Neural cell (in vitro differentiated cells): ENCODE results near the gene PDGFB. TPM values are rescaled to one million over a fixed set of nuclear protein-coding genes. Genes with fewer than 3 reads are reported as not detected.

Source experiments
- H2AFZ ChIP-seq: fragments of 200-600, 300-800 bp; sonication (generic), shearing (Covaris generic); 2 replicates; pipeline ENCODE4 v1.6.0; 2014; ENCODE audit warnings: low read depth, mild to moderate bottlenecking, antibody characterized with exemption, low read length, moderate library complexity
- H3F3A ChIP-seq: fragments of 200-600 bp; shearing (Covaris generic); 2 replicates; pipeline ENCODE4 v1.6.1; 2016; ENCODE audit warnings: mild to moderate bottlenecking, moderate library complexity, mixed read lengths, antibody characterized with exemption, low read length; ENCODE audit not compliant: insufficient read depth, poor library complexity, severe bottlenecking
- H3K27ac ChIP-seq: fragments of 200-600, 300-800 bp; sonication (generic), shearing (Covaris generic); 2 replicates; pipeline ENCODE4 v1.5.1; 2014; ENCODE audit warnings: mild to moderate bottlenecking, low read length, moderate library complexity
- H3K27me3 ChIP-seq: fragments of 300-800, 200-600 bp; sonication (generic), shearing (Covaris generic); 2 replicates; pipeline ENCODE4 v1.6.0; 2014; ENCODE audit warnings: mild to moderate bottlenecking, low read depth, low read length, moderate library complexity; ENCODE audit not compliant: insufficient read depth
- H3K36me3 ChIP-seq: fragments of 300-800, 200-600 bp; sonication (generic), shearing (Covaris generic); 2 replicates; pipeline ENCODE4 v1.5.1; 2014; ENCODE audit warnings: mild to moderate bottlenecking, antibody characterized with exemption, low read length, moderate library complexity; ENCODE audit not compliant: insufficient read depth
- H3K4me2 ChIP-seq: fragments of 300-800, 200-600 bp; sonication (generic), shearing (Covaris generic); 2 replicates; pipeline ENCODE4 v1.6.0; 2014; ENCODE audit warnings: mild to moderate bottlenecking, low read length
- H3K4me3 ChIP-seq: fragments of 300-800, 200-600 bp; sonication (generic), shearing (Covaris generic); 2 replicates; pipeline ENCODE4 v1.5.1; 2014; ENCODE audit warnings: mild to moderate bottlenecking, low read length, moderate library complexity
- H3K79me2 ChIP-seq: fragments of 200-600 bp; shearing (Covaris generic); replicated peaks from 2 replicates; pipeline ENCODE4 v1.6.0; 2014; ENCODE audit warnings: mild to moderate bottlenecking, low read length, moderate library complexity; ENCODE audit not compliant: insufficient read depth
- H3K9ac ChIP-seq: fragments of 300-800, 200-600 bp; sonication (generic), shearing (Covaris generic); 2 replicates; pipeline ENCODE4 v1.6.1; 2016; ENCODE audit warnings: mild to moderate bottlenecking, low read length, mixed read lengths
- H3K9me2 ChIP-seq: fragments of 200-600 bp; shearing (Covaris generic); 2 replicates; pipeline ENCODE4 v1.6.1; 2016; ENCODE audit warnings: mild to moderate bottlenecking, low read length, mixed read lengths; ENCODE audit not compliant: insufficient read depth
- H3K9me3 ChIP-seq: fragments of 200-600, 300-800 bp; sonication (generic), shearing (Covaris generic); 2 replicates; pipeline ENCODE4 v1.6.1; 2016; ENCODE audit warnings: mild to moderate bottlenecking, mixed run types, low read length, moderate library complexity, mixed read lengths
- H4K20me1 ChIP-seq: fragments of 200-600 bp; shearing (Covaris generic); 2 replicates; pipeline ENCODE4 v1.6.1; 2016; ENCODE audit warnings: mild to moderate bottlenecking, mixed run types; ENCODE audit not compliant: insufficient read depth
- CTCF ChIP-seq: fragments of 450-650 bp; IDR thresholded peaks from 2 replicates; pipeline ENCODE4 v1.5.1; 2014; ENCODE audit warnings: antibody characterized with exemption, mild to moderate bottlenecking, moderate library complexity; ENCODE audit not compliant: poor library complexity, severe bottlenecking
- EP300 ChIP-seq: fragments of 450-650 bp; conservative IDR thresholded peaks from 2 replicates; pipeline ENCODE4 v1.6.1; 2014; ENCODE audit warnings: antibody characterized with exemption, mild to moderate bottlenecking, moderate library complexity; ENCODE audit not compliant: poor library complexity, severe bottlenecking
- EZH2 ChIP-seq: fragments of 200-600, 300-800 bp; shearing (Covaris generic), sonication (generic); IDR thresholded peaks from 2 replicates; pipeline ENCODE4 v1.6.1; 2014; ENCODE audit warnings: antibody characterized with exemption, low read length, borderline replicate concordance, mild to moderate bottlenecking; ENCODE audit not compliant: insufficient read depth, poor library complexity, severe bottlenecking
- MXI1 ChIP-seq: fragments of 450-650 bp; conservative IDR thresholded peaks from 2 replicates; pipeline ENCODE4 v1.6.1; 2014; ENCODE audit warnings: antibody characterized with exemption, mild to moderate bottlenecking; ENCODE audit not compliant: poor library complexity, severe bottlenecking
- POLR2AphosphoS5 ChIP-seq: IDR thresholded peaks from 2 replicates; pipeline ENCODE4 v1.6.1; 2012
- RAD21 ChIP-seq: fragments of 450-650 bp; conservative IDR thresholded peaks from 2 replicates; pipeline ENCODE4 v1.6.1; 2014; ENCODE audit warnings: antibody characterized with exemption, mild to moderate bottlenecking, moderate library complexity
- REST ChIP-seq: IDR thresholded peaks from 2 replicates; pipeline ENCODE4 v1.6.1; 2012; ENCODE audit warnings: borderline replicate concordance
- SMC3 ChIP-seq: fragments of 450-650 bp; conservative IDR thresholded peaks from 2 replicates; pipeline ENCODE4 v1.6.1; 2014; ENCODE audit warnings: antibody characterized with exemption, mild to moderate bottlenecking, moderate library complexity; ENCODE audit not compliant: poor library complexity
- TAF1 ChIP-seq: IDR thresholded peaks from 2 replicates; pipeline ENCODE4 v1.6.1; 2012; ENCODE audit warnings: low read depth
- polyA plus RNA-seq: library from polyadenylated mRNA; depleted of rRNA; stranded (reverse); fragments of >200 nt; gene quantifications from 2 replicates; pipeline ENCODE4 v1.2.3, GENCODE V29; 2014

Gene PDGFB
- polyA plus RNA-seq, 1 donor from 2014 or later: 0.61 TPM

- Histone ChIP-seq H3K9me2 (no peaks in the 10 kb centered on the region), H3K79me2 (no peaks in the 10 kb centered on the region), H3K9me3 (no peaks in the 10 kb centered on the region), H2AFZ (no peak overlapping the region), H3K4me2 (no peak overlapping the region), H3F3A (no peaks in the 10 kb centered on the region), H3K27ac (no peak overlapping the region), H3K4me3 (no peak overlapping the region), H3K27me3 (no peaks in the 10 kb centered on the region), H3K9ac (no peak overlapping the region), H3K36me3 (no peaks in the 10 kb centered on the region), H4K20me1 (no peaks in the 10 kb centered on the region)
- TF ChIP-seq CTCF: no peak
- TF ChIP-seq SMC3: no peak
- TF ChIP-seq POLR2AphosphoS5: no peak
- TF ChIP-seq REST: no peak
- no peak for TF ChIP-seq EP300
- no peak for TF ChIP-seq EZH2
- TF ChIP-seq RAD21: no peak
- no peak for TF ChIP-seq MXI1
- no peak for TF ChIP-seq TAF1
These were observed 36.3 kb upstream of the PDGFB start for GRCh38 chr22:39281126-39281525.

DNA sequence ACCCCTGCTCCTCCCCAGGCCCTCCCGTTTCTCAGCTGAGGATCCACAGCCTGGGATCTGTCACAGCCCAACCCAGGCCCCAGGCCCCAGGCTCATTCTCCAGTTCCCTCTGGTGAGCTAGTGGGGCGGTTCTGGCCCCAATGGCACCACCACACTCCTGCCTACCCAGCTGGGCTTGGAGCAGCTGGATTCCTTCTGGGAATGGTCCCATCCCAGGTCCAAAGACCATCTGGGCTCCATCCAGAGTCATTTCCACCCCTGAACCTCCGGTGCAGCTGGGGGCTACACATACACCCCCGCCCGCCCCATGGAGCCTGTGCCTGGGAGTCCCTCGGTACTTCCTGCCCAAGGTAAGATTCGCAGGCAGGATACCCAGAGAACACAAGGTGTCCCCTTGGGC is 35.5 kb upstream of the PDGFB start:
- TF ChIP-seq TAF1: no peak
- Histone ChIP-seq H3K27ac (no peak overlapping the region), H3K9me2 (no peaks in the 10 kb centered on the region), H3F3A (no peaks in the 10 kb centered on the region), H3K36me3 (no peaks in the 10 kb centered on the region), H4K20me1 (no peaks in the 10 kb centered on the region), H2AFZ (no peak overlapping the region), H3K27me3 (no peaks in the 10 kb centered on the region), H3K9me3 (no peaks in the 10 kb centered on the region), H3K9ac (no peak overlapping the region), H3K4me3 (no peak overlapping the region), H3K79me2 (no peaks in the 10 kb centered on the region), H3K4me2 (no peak overlapping the region)
